ENCODE data around the gene TMPO. TPM values are rescaled to one million over a fixed set of nuclear protein-coding genes. Genes with fewer than 3 reads are reported as not detected.
"Not testable (repeated sequence)": the region's sequence is repeated elsewhere in the genome, so short reads cannot be mapped to it uniquely, and the experiment has no call there.

The TMPO gene
- total RNA-seq, 2 experiments from 2014 or later, result 366 to 399 TPM

GRCh38 chr12:98489176-98489575 lies 26.2 kb upstream of the TMPO start:
- no peaks in the 10 kb centered on the region for H3K9me3 Mint-ChIP-seq (ENCODE audit: low read depth)
- CTCF ChIA-PET, result interaction anchor here (1.5 kb wide), 1 partner anchor 43 kb away, joined by 5 read pairs; no protein-coding TSS in a partner anchor
- H3K36me3 Mint-ChIP-seq, result no peaks in the 10 kb centered on the region
- H3K4me1 Mint-ChIP-seq, result peaks cover 5% of the 10 kb centered on the region
- no peak overlapping the region for H3K4me3 Mint-ChIP-seq
- no peak overlapping the region for H3K27ac Mint-ChIP-seq
- ATAC-seq (no peak), DNase-seq (no peak)
- peaks cover 15% of the 10 kb centered on the region for H3K27me3 Mint-ChIP-seq

DNA sequence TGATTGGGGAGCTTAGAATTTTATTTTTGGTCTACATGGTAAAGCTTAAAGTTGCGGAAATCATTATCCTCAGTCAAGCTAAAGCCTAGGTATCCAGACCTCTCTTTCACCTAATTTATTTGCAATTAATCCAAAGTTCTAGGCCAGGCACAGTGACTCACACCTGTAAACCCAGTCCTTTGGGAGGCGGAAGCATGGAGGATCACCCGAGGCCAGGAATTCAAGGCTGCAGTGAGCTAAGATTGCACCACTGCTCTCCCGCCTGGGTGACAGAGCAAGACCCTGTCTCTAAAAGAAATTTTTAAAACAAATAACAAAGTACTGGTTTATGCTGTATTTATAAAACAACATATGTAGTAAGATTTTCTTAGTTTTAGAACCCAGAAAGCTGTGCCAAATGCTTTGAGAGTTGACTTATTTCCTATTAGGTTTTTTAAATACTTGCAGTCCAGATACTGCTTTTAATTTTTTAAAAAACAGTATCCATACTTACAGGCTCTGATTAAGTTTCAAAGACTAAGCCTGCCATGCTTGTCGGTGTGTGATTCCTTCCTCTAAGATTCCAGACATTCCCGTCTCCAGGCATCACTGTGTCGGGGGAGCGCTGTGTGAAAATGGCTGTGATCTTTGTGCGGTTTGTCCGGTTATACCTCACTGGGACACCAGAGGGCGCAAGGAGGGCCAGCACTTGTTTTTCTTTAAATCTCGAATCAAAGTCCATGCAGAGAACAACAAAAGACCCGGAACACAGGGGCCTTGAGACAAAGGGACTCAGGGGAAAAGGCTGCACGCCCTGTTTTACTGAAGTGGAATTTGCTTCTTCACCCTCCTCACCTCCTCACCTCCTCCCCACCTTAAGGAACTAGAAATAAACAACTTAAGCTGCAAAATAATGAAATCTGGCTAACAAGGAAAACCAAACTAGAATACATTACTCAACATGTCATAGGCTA lies 24.6 kb upstream of the TMPO start:
- ATAC-seq, result peak; percentile 83
- H3K27ac Mint-ChIP-seq, result peak overlapping the region; percentile 90
- CTCF ChIA-PET, result interaction anchor here (0.8 to 3.6 kb wide), 18 partner anchors 10 to 160 kb away, joined by 3 to 78 read pairs (median 5); partner anchors contain the start of genes IKBIP and TMPO
- H3K9me3 Mint-ChIP-seq (ENCODE audit: low read depth), result no peaks in the 10 kb centered on the region
- peaks cover 13% of the 10 kb centered on the region for H3K27me3 Mint-ChIP-seq
- H3K4me1 Mint-ChIP-seq, result peaks cover 5% of the 10 kb centered on the region
- peak overlapping the region; percentile 30 for H3K4me3 Mint-ChIP-seq
- no peaks in the 10 kb centered on the region for H3K36me3 Mint-ChIP-seq
- peak; percentile 86 for DNase-seq

GRCh38 chr12:98492580-98493140 lies 22.7 kb upstream of the TMPO start:
- no peak for ATAC-seq
- no peak for DNase-seq
- CTCF ChIA-PET, result interaction anchor here (1.9 to 3.6 kb wide), 3 partner anchors 10 to 40 kb away, joined by 10 to 78 read pairs (median 14); partner anchors contain the start of gene TMPO
- Mint-ChIP-seq H3K36me3 (no peaks in the 10 kb centered on the region), H3K27me3 (peaks cover 5% of the 10 kb centered on the region), H3K4me3 (no peak overlapping the region), H3K27ac (no peak overlapping the region), H3K4me1 (peaks cover 5% of the 10 kb centered on the region), H3K9me3 (ENCODE audit: low read depth) (no peaks in the 10 kb centered on the region)

DNA sequence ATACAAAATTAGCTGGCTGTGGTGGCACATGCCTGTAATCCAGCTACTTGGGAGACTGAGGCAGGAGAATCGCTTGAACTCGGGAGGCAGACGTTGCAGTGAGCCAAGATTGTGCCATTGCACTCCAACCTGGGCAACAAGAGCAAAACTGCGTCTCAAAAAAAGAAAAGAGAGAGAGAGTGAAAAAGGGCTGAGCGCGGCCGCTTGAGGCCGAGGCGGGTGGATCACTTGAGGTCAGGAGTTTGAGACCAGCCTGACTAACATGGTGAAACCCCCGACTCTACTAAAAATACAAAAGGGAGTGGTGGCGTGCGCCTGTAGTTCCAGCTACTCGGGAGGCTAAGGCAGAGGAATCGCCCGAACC lies 14.1 kb upstream of the TMPO start:
- H3K36me3 Mint-ChIP-seq; H3K27ac Mint-ChIP-seq; ATAC-seq; H3K9me3 Mint-ChIP-seq (ENCODE audit: low read depth); DNase-seq: not testable (repeated sequence)
- H3K4me1 Mint-ChIP-seq, result peaks cover 36% of the 10 kb centered on the region
- H3K27me3 Mint-ChIP-seq, result peaks cover 13% of the 10 kb centered on the region
- CTCF ChIA-PET, result interaction anchor here (1.4 to 1.6 kb wide), 2 partner anchors 10 to 14 kb away, joined by 6 to 8 read pairs; no protein-coding TSS in a partner anchor
- peak overlapping the region; percentile 37 for H3K4me3 Mint-ChIP-seq

DNA sequence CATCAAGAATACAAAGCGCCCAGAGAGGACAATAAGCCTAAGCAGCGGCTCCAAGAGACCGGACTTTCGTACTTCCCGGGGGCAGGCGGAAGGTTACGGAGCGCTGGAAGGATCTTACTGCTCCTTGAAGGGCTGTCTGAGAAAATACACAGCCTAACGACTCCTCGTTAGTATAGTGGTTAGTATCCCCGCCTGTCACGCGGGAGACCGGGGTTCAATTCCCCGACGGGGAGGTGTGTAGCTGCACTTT lies 12.1 kb upstream of the TMPO start:
- H3K36me3 Mint-ChIP-seq, result peaks cover 2% of the 10 kb centered on the region
- H3K27me3 Mint-ChIP-seq, result peaks cover 13% of the 10 kb centered on the region
- peak; percentile 93 for DNase-seq
- peak overlapping the region; percentile 99 for H3K27ac Mint-ChIP-seq
- no peaks in the 10 kb centered on the region for H3K9me3 Mint-ChIP-seq (ENCODE audit: low read depth)
- peak; percentile 67 for ATAC-seq
- CTCF ChIA-PET, result interaction anchor here (1.0 to 2.3 kb wide), 3 partner anchors 12 to 13 kb away, joined by 4 to 10 read pairs (median 6); partner anchors contain the start of gene TMPO
- peaks cover 31% of the 10 kb centered on the region for H3K4me1 Mint-ChIP-seq
- peak overlapping the region; percentile 97 for H3K4me3 Mint-ChIP-seq

DNA sequence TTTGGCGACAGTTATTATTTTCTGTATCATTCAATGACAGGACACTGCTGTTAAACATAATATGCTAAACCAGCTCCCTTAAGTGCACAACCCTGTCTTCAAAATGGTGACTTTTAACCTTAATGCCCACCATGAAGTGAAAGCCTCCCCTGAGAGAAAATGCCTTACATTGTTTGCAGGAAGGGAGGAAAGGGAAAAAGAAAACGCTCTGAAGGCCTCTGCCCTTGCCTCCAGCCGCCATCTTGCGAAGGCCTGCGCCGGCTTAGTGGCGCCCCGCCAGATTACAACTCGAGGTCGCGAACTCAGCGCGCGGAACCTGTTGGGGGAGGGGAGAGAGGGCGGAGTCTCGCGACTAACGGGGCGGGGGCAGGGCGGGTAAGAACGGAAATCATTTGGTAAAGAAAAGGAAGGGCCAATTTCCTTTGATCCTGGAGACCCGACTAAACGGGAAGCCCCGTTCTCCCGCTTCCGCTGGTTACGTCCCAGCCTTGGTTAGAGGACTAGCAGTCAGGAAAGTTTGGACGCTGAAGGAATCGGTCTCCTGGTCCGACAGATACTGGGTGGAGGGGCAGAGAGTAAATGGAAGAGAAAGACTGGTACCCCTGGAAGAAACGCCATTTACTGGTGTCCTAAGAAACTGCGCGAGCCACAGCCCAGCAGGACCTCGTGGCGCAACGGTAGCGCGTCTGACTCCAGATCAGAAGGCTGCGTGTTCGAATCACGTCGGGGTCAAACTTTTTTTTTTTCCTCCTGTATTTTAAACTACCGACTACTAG lies 11.6 kb upstream of the TMPO start:
- Mint-ChIP-seq H3K27ac (peak overlapping the region; percentile 99), H3K4me1 (peaks cover 30% of the 10 kb centered on the region), H3K9me3 (ENCODE audit: low read depth) (no peaks in the 10 kb centered on the region), H3K27me3 (peaks cover 13% of the 10 kb centered on the region), H3K4me3 (peak overlapping the region; percentile 97), H3K36me3 (peaks cover 2% of the 10 kb centered on the region)
- peak; percentile 97 for DNase-seq
- CTCF ChIA-PET, result interaction anchor here (1.0 to 2.3 kb wide), 3 partner anchors 11 to 13 kb away, joined by 4 to 10 read pairs (median 6); partner anchors contain the start of gene TMPO
- peak; percentile 88 for ATAC-seq

- Mint-ChIP-seq H3K36me3 (peaks cover 2% of the 10 kb centered on the region), H3K27me3 (peaks cover 13% of the 10 kb centered on the region), H3K27ac (peak overlapping the region; percentile 99), H3K4me1 (peaks cover 30% of the 10 kb centered on the region), H3K4me3 (peak overlapping the region; percentile 97), H3K9me3 (ENCODE audit: low read depth) (no peaks in the 10 kb centered on the region)
- ATAC-seq (peak; percentile 1), DNase-seq (no peak)
- CTCF ChIA-PET, result no interaction called here
Measured at GRCh38 chr12:98504368-98504617, 11.1 kb upstream of the TMPO start.

GRCh38 chr12:98509063-98509462 lies 6.3 kb upstream of the TMPO start:
- H3K9me3 Mint-ChIP-seq (ENCODE audit: low read depth), result no peaks in the 10 kb centered on the region
- peaks cover 13% of the 10 kb centered on the region for H3K36me3 Mint-ChIP-seq
- H3K27ac Mint-ChIP-seq, result no peak overlapping the region
- peaks cover under 1% of the 10 kb centered on the region for H3K27me3 Mint-ChIP-seq
- ATAC-seq (no peak), DNase-seq (no peak)
- CTCF ChIA-PET, result interaction anchor here (2.4 to 3.0 kb wide), 2 partner anchors 18 to 23 kb away, joined by 8 read pairs; no protein-coding TSS in a partner anchor
- H3K4me3 Mint-ChIP-seq, result no peak overlapping the region
- peaks cover 28% of the 10 kb centered on the region for H3K4me1 Mint-ChIP-seq

DNA sequence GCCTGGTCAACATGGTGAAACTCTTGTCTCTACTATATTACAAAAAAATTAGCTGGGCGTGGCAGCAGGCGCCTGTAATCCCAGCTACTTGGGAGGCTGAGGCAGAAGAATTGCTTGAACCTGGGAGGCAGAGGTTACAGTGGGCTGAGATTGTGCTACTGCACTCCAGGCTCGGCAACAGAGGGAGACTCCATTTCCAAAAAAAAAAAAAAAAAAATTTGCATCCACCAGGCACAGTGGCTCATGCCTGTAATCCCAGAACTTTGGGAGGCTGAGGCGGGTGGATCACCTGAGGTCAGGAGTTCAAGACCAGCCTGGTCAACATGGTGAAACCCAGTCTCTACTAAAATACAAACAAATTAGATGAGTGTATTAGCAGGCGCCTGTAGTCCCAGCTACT lies 3.6 kb upstream of the TMPO start:
- ATAC-seq; H3K4me3 Mint-ChIP-seq; DNase-seq; H3K27me3 Mint-ChIP-seq; H3K9me3 Mint-ChIP-seq (ENCODE audit: low read depth); H3K27ac Mint-ChIP-seq: not testable (repeated sequence)
- Mint-ChIP-seq H3K36me3 (peaks cover 21% of the 10 kb centered on the region), H3K4me1 (peaks cover 15% of the 10 kb centered on the region)
- CTCF ChIA-PET, result interaction anchor here (3.0 kb wide), 1 partner anchor 20 kb away, joined by 8 read pairs; no protein-coding TSS in a partner anchor

DNA sequence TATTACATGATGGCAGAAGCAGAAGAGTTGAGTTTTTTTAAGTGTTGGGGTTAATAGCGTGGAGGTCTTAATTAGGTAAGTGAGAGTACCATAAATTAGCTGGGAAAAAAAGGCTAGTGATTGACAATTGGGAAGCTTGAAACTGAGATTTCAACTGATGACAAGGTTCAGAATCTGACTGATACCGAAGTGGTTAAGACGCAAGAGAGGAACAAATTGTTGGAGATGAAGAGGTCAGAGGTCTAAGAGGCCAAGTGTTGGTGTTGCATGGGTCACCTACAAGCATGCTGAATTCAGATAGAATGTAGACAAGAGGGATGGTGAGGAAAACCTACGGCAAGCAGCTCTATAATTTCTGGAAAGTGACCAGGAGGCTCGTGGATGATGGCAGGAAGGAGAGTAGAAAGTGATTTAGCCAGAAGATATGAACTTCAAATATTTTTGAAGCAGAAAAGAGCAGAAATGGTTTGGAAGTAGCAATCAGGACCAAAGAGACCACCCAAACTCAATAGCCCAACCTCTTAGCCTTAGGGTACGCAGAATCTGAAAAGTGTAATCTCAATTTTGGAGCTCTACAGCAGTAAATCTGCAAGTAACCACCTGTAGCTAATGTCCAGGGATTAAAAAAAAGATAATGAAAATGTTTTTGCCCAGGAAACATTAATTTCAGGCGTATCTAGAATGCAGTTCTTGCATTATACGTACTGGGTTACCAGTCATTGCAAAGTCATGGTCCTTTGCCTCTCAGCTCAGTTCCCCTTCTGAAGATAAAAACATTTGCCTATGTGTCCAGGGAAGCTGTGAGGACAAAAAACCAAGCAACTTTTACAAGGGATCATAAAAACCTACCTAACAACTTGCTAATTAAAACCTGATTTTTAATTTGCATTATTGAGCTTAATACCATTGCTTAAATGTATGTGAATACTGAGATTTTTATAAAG lies 1.7 kb upstream of the TMPO start:
- Mint-ChIP-seq H3K9me3 (ENCODE audit: low read depth) (no peaks in the 10 kb centered on the region), H3K36me3 (peaks cover 37% of the 10 kb centered on the region), H3K27me3 (no peaks in the 10 kb centered on the region), H3K4me1 (peaks cover 15% of the 10 kb centered on the region), H3K4me3 (peak overlapping the region; percentile 90), H3K27ac (peak overlapping the region; percentile 97)
- ATAC-seq, result no peak
- DNase-seq, result no peak
- CTCF ChIA-PET, result interaction anchor here (0.9 to 9.2 kb wide), 3 partner anchors 9 to 26 kb away, joined by 3 to 78 read pairs (median 5); no protein-coding TSS in a partner anchor

DNA sequence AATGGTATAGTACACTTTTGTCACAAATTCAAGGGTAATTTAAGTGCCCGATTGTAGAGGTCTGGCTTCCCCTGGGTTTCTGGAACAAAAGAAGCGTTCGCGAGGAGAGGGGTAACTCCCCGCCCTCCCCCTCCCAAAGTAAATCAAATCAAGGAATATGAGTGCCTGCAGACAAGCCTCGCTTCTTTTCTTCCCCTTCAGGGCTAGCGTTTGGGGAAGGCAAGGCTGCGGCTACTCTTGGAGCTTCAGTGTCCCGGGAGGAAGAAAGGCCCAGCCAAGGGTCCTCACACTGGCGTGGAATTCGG lies 456 bp upstream of the TMPO start:
- Mint-ChIP-seq H3K27me3 (no peaks in the 10 kb centered on the region), H3K9me3 (ENCODE audit: low read depth) (no peaks in the 10 kb centered on the region), H3K4me3 (peak overlapping the region; percentile 90), H3K27ac (peak overlapping the region; percentile 97), H3K36me3 (peaks cover 46% of the 10 kb centered on the region), H3K4me1 (peaks cover 17% of the 10 kb centered on the region)
- CTCF ChIA-PET, result interaction anchor here (0.7 to 9.2 kb wide), 7 partner anchors 8 to 119 kb away, joined by 3 to 78 read pairs (median 4); partner anchors contain the start of gene SLC25A3
- no peak for ATAC-seq
- DNase-seq, result no peak

- Mint-ChIP-seq H3K4me3 (peak overlapping the region; percentile 90), H3K27ac (peak overlapping the region; percentile 98), H3K9me3 (ENCODE audit: low read depth) (no peaks in the 10 kb centered on the region), H3K27me3 (no peaks in the 10 kb centered on the region), H3K4me1 (peaks cover 26% of the 10 kb centered on the region), H3K36me3 (peaks cover 52% of the 10 kb centered on the region)
- peak; percentile 69 for ATAC-seq
- DNase-seq, result peak; percentile 95
- CTCF ChIA-PET, result interaction anchor here (1.1 to 9.2 kb wide), 12 partner anchors 9 to 128 kb away, joined by 3 to 78 read pairs (median 4); partner anchors contain the start of gene SLC25A3
Measured at GRCh38 chr12:98516111-98516873, 902 bp downstream of the TMPO start.

Data from activated CD8-positive, alpha-beta memory T cell treated with anti-CD3 and anti-CD28 coated beads, Interleukin-2, amount 10 ng/mL, durations not matched to agents 7 days and 5 days (primary cell).